Left ventricle myocardium superior (tissue), 1 donor: ENCODE results near the gene NR5A2. TPM values are rescaled to one million over a fixed set of nuclear protein-coding genes. Genes with fewer than 3 reads are reported as not detected.

ENCODE experiments used
- ATAC-seq: fragments of 200-7000 bp; cut with Tn5 transposase; one replicate; pipeline ENCODE4 v1.9.1; 2020; ENCODE audit warnings: mild to moderate bottlenecking, moderate library complexity
- DNase-seq: peaks from one replicate; pipeline ENCODE4 v3.0.0-alpha.2; 2020
- intact Hi-C: fragments of 100-400 bp; cut with micrococcal nuclease; formaldehyde crosslinking; loops from one replicate; pipeline ENCODE4 v1.11.0; 2022
- total RNA-seq: library from RNA; stranded (reverse); fragmentation: NEBNext Ultra II Directional; extraction: Animal tissue kit (Norgen Biotek cat#: 25700); gene quantifications from one replicate; pipeline ENCODE4 v1.2.1, GENCODE V29; 2021
- donor health status: DM: no; HTN: yes; CAD: no; lungs with severe emphysema.

The NR5A2 gene
- total RNA-seq, 1 donor from 2014 or later: 1.7 TPM

DNA sequence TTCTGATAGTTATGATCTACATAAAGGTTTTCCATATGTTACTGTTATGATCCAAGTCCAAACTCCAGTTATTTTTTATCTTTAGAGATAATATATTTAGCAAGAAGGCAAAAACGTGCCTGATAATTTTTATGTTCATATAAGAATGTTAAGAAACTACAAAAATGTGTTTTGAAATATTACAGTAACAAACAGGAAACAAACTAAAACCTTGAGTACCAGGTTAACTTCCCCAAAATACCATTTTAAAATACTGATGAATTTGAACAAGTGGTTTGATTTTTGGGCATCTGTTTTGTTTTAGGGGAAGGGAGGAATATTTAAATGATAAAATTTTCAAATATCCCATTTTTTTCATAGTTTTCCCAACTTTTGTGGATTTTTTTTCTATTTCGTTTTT, 124.8 kb downstream of the NR5A2 start:
- ATAC-seq (no peak), DNase-seq (no peak)
- intact Hi-C loops: no loop called here

- no peak for DNase-seq
- intact Hi-C loops: no loop called here
- ATAC-seq: no peak
These were observed 126.0 kb downstream of the NR5A2 start for GRCh38 chr1:200153277-200154055.

DNA sequence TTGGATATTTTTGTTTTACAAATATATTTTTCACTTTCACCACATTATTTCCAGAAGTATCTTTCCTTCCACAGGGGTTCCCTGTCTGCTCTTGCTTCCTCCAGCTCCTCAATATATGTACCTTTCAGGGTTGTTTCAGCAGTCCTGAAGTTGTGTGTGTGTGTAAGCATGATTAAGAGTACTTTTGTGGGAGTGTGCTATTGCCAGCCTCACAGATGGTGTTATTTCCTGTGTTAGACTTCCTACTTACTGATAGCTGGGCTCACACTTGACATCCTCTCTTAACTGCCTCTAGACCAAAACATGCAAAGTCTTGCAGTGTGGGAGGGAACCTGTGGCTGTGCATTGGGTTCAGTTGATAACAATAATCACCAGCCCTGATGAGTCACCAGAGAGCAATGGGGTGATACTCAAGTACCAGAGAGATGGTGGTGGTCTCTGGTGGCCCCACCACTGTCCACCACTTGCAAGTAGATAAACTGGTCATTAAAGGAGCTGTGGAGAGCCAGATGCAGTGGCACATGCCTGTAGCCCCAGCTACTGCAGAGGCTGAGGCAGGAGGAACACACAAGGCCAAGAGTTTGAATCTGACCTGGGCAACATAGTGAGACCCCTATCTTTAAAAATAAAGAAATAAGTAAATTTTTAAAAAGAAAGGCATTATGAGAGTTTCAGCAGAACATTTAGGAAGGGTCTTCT, 126.7 kb downstream of the NR5A2 start:
- no peak for DNase-seq
- intact Hi-C loops: no loop called here
- ATAC-seq: peak; percentile 37

GRCh38 chr1:200157715-200158114, 130.2 kb downstream of the NR5A2 start:
- intact Hi-C loops: no loop called here
- ATAC-seq (no peak), DNase-seq (no peak)

DNA sequence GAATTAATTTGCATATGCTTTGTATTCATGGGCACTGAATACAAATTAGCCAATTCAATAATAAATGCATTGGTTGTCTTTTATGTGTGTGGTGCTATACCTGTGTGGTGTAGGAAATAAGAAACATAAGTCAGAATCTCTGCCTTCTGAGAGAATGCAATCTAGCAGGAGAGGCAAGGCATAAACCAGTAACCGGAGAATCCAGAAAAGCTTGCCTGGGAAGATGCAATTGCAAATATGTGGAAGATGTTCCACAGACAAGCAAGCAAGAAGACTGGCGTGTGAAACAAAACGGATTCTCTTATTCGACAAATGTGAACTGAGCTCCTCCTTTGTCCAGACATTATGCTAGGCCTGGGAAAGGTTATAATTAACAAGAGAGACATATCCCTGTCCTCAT, 134.3 kb downstream of the NR5A2 start:
- intact Hi-C loops: no loop called here
- DNase-seq (no peak), ATAC-seq (no peak)

- intact Hi-C loops: no loop called here
- ATAC-seq (no peak), DNase-seq (no peak)
These were observed 134.7 kb downstream of the NR5A2 start for GRCh38 chr1:200162258-200162657.

DNA sequence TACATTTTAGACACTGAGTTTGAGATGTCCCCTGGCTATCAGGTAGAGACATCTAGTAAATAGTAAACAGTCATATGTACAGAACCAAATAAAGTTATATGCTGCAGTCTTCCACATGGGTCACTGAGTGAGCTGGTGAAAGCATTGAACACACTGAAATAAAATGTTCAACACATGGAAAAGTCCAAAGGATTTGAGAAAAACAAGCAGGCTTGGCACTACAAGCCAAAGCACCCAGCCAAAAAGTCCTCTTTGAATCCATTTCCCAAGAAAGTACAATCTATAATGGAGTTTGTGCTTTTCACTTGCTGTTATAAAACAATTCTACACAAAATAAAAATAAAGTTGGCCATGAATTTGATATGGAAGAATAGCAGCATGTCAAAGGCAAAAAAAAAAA, 135.4 kb downstream of the NR5A2 start:
- intact Hi-C loops: no loop called here
- no peak for DNase-seq
- ATAC-seq: no peak

- ATAC-seq (no peak), DNase-seq (no peak)
- intact Hi-C loops: no loop called here
These were observed 136.4 kb downstream of the NR5A2 start for GRCh38 chr1:200163911-200164310.

DNA sequence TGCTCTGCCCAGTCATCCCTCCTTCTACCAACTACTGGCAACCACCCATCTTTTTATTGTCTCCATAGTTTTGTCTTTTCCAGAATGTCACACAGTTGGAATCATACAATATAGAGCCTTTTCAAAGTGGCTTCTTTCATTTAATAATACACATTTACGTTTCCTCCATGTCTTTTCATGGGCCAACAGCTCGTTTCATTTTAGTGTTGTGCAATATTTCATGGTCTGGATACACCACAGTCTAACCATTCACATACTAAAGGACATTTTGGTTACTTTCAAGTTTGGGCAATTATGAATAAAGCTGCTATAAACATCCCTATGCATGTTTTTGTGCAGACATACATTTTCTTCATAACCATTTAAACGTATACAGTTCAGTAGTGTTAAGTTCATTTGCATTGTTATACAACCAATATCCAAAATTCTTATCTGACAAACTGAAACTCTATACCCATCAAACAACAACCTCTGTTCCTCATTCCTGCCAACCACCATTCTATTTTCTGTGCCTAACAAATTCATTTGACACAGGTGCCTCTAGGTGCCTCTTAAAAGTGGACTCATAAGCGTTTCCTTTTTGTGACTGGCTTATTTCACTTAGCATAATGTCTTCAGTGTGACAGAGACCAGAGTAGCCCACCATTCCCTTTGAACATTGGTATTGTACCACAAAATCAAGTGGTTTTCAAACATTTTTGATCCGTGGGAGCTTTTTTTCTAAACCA, 138.1 kb downstream of the NR5A2 start:
- ATAC-seq: no peak
- DNase-seq: no peak

GRCh38 chr1:200166411-200166810, 138.9 kb downstream of the NR5A2 start:
- DNase-seq (no peak), ATAC-seq (no peak)
- intact Hi-C loops: no loop called here

More for the DNA sequence above, 138.1 kb downstream of the NR5A2 start:
- intact Hi-C loops: no loop called here

DNA sequence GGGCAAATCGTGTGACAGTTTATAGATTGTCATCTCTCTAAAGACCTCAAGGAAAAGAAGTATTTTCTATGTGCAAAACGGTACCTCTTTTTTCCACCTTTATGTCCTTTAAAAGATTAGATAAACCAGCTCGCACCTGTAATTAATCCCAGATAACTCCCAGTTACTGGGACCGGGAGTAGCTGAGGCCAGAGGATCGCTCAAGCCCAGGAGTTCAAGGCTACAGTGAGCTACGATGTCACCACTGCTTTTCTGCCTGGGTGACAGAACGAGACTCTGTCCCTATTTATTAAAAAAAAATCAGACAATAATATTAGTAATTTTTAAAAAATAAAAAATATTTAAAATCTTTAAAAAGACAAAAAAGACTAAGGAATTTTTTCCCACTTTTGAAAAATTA, 141.4 kb downstream of the NR5A2 start:
- intact Hi-C loops: no loop called here

DNA sequence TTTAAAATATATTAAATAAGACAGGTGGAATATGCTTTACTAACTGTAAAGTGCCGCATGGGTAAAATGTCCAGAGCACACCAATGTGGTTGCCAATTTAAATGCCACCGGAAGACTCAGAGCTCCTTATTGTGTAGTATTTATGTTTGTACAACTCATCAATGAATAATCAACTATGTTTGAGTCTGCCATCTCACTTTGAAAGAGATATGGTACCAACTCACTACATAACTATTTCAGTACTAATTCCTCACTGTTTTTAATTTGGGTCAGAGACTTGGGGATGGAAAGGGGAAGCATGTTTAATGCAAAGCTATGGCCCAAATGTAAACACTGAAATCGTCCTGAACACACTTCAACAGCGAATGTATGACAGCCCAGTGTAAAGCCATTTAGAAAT, 144.8 kb downstream of the NR5A2 start:
- no peak for DNase-seq
- intact Hi-C loops: no loop called here
- no peak for ATAC-seq

More for the DNA sequence above, 141.4 kb downstream of the NR5A2 start:
- DNase-seq: no peak
- no peak for ATAC-seq

GRCh38 chr1:200173097-200173618, 145.6 kb downstream of the NR5A2 start:
- ATAC-seq (no peak), DNase-seq (no peak)
- intact Hi-C loops: no loop called here

- intact Hi-C loops: no loop called here
- ATAC-seq: no peak
These were observed 147.2 kb downstream of the NR5A2 start for GRCh38 chr1:200174525-200175295.

GRCh38 chr1:200176181-200176580, 148.7 kb downstream of the NR5A2 start:
- DNase-seq (no peak), ATAC-seq (no peak)

More at GRCh38 chr1:200174525-200175295, 147.2 kb downstream of the NR5A2 start:
- DNase-seq: no peak

GRCh38 chr1:200176798-200177197, 149.3 kb downstream of the NR5A2 start:
- intact Hi-C loops: no loop called here
- DNase-seq (no peak), ATAC-seq (no peak)

More at GRCh38 chr1:200176181-200176580, 148.7 kb downstream of the NR5A2 start:
- intact Hi-C loops: no loop called here

DNA sequence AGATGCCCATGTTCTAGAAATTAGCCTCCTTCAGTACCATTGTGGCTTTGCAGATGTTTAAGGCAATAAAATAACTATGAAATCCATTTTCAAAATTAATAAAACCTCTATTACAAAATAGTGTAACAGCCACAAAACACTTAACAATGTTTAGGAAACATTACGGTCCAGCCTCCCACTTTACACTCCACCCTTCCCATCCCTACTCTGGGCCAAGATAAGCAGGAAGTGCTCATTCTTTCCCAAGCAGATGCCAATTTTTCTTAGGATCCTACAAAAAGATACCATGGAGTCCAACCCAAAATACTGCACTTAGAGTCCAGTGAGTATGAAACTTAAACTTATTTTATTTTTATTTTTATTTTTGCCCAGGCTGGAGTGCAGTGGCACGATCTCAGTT, 150.8 kb downstream of the NR5A2 start:
- intact Hi-C loops: no loop called here
- no peak for DNase-seq
- no peak for ATAC-seq

GRCh38 chr1:200179126-200179780, 151.7 kb downstream of the NR5A2 start:
- no peak for DNase-seq
- intact Hi-C loops: no loop called here
- ATAC-seq: no peak

DNA sequence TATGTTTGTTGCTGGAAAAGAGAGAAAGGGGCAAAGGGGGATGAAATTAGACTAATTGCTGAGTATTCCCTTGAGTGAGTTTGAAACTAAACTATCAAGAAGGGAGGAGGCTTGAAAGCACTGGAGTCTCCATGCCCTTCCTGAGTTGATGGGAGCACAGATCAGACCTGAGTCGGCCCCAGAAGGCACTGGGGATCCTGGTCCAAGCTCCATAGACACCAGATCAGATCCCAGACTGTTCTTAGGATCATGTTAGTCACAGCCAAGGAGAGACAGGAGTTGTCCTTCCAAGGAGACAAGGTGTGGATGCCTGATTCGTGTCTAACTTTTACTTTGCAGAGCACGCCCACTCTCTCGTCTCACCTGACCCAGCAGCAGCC, 152.3 kb downstream of the NR5A2 start:
- intact Hi-C loops: no loop called here
- DNase-seq: no peak
- ATAC-seq: no peak
